HUES64 (cell line): Measurements from ENCODE around the gene NXPE4.
"Not testable (repeated sequence)": the region's sequence is repeated elsewhere in the genome, so short reads cannot be mapped to it uniquely, and the experiment has no call there.

ENCODE experiments used
- H3K27ac ChIP-seq: 2 replicates; pipeline ENCODE4 v1.7.0; 2013; ENCODE audit warnings: low read depth, low read length, inconsistent platforms
- H3K27me3 ChIP-seq: 2 replicates; pipeline ENCODE4 v1.6.1; 2013; ENCODE audit warnings: mild to moderate bottlenecking, low read length; ENCODE audit not compliant: insufficient read depth
- H3K36me3 ChIP-seq: 2 replicates; pipeline ENCODE4 v1.6.1; 2013; ENCODE audit warnings: mild to moderate bottlenecking, low read length; ENCODE audit not compliant: insufficient read depth
- H3K4me1 ChIP-seq: 2 replicates; pipeline ENCODE4 v1.6.1; 2013; ENCODE audit warnings: mild to moderate bottlenecking, low read length, moderate library complexity; ENCODE audit not compliant: insufficient read depth
- H3K4me3 ChIP-seq: 2 replicates; pipeline ENCODE4 v1.5.1; 2013; ENCODE audit warnings: mild to moderate bottlenecking, low read length, moderate library complexity
- H3K9ac ChIP-seq: 2 replicates; pipeline ENCODE4 v1.6.1; 2013; ENCODE audit warnings: mild to moderate bottlenecking, low read depth, low read length
- H3K9me3 ChIP-seq: 2 replicates; pipeline ENCODE4 v1.6.1; 2013; ENCODE audit warnings: low read depth, low read length; ENCODE audit not compliant: insufficient read depth
- WGBS: fragments of 150-250, 120-280 bp; methylation state at CpG from one replicate; pipeline ENCODE4 v1.1.7; 2013; ENCODE audit warnings: missing lambda C conversion rate; 5-methylcytosine and 5-hydroxymethylcytosine counted together

The NXPE4 gene

GRCh38 chr11:114608605-114609004 lies 13.0 kb upstream of the NXPE4 start:
- peaks cover 85% of the 10 kb centered on the region for H3K9me3 ChIP-seq
- WGBS = 92% methylated on average over 9 of the region's 9 CpGs
- H3K4me3 ChIP-seq, H3K9ac ChIP-seq, H3K4me1 ChIP-seq, H3K27me3 ChIP-seq, H3K36me3 ChIP-seq, H3K27ac ChIP-seq: not testable (repeated sequence)

- WGBS = 93% methylated on average over 11 of the region's 11 CpGs
- Histone ChIP-seq H3K4me1 (no peaks in the 10 kb centered on the region), H3K27me3 (no peaks in the 10 kb centered on the region), H3K9ac (no peak overlapping the region), H3K4me3 (no peak overlapping the region), H3K9me3 (peaks cover 86% of the 10 kb centered on the region), H3K36me3 (no peaks in the 10 kb centered on the region), H3K27ac (no peak overlapping the region)
These were observed 12.3 kb upstream of the NXPE4 start for GRCh38 chr11:114607753-114608459.

DNA sequence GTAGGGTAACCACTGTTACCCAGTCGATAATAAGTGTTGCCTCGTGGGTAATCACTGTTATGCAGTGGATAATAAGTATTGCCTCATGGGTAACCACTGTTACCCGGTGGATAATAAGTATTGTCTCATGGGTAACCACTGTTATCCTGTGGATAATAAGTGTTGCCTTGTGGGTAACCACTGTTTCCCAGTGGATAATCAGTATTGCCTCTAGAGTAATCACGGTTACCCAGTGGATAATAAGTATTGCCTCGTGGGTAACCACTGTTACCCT lies 11.2 kb upstream of the NXPE4 start:
- not testable (repeated sequence) for H3K27ac ChIP-seq, H3K36me3 ChIP-seq, H3K9ac ChIP-seq, H3K4me1 ChIP-seq, H3K27me3 ChIP-seq, H3K4me3 ChIP-seq
- WGBS = 93% methylated on average over 5 of the region's 5 CpGs
- H3K9me3 ChIP-seq = peaks cover 76% of the 10 kb centered on the region

- Histone ChIP-seq H3K27me3 (no peaks in the 10 kb centered on the region), H3K9me3 (peaks cover 70% of the 10 kb centered on the region), H3K9ac (no peak overlapping the region), H3K27ac (no peak overlapping the region), H3K36me3 (no peaks in the 10 kb centered on the region), H3K4me1 (no peaks in the 10 kb centered on the region), H3K4me3 (no peak overlapping the region)
- WGBS = 95% methylated on average over 9 of the region's 9 CpGs
These were observed 10.6 kb upstream of the NXPE4 start for GRCh38 chr11:114606003-114606801.

GRCh38 chr11:114605370-114605769 lies 9.8 kb upstream of the NXPE4 start:
- no peak overlapping the region for H3K4me3 ChIP-seq
- WGBS = 95% methylated on average over 10 of the region's 10 CpGs
- H3K27me3 ChIP-seq = no peaks in the 10 kb centered on the region
- no peak overlapping the region for H3K27ac ChIP-seq
- H3K9me3 ChIP-seq = peaks cover 69% of the 10 kb centered on the region
- no peaks in the 10 kb centered on the region for H3K4me1 ChIP-seq
- H3K9ac ChIP-seq = no peak overlapping the region
- H3K36me3 ChIP-seq = no peaks in the 10 kb centered on the region

DNA sequence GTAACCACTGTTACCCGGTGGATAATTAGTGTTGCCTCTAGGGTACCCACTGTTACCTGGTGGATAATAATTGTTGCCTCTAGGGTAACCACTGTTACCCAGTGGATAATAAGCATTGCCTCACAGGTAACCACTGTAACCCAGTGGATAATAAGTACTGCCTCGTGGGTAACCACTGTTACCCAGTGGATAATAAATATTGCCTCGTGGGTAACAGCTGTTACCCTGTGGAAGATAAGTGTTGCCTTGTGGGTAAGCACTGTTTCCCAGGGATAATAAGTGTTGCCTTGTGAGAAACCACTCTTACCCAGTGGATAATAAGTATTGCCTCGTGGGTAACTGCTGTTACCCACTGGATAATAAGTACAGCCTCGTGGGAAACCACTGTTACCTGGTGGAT lies 9.3 kb upstream of the NXPE4 start:
- H3K27ac ChIP-seq = no peak overlapping the region
- no peaks in the 10 kb centered on the region for H3K4me1 ChIP-seq
- H3K9me3 ChIP-seq = peaks cover 64% of the 10 kb centered on the region
- H3K4me3 ChIP-seq = no peak overlapping the region
- H3K27me3 ChIP-seq = no peaks in the 10 kb centered on the region
- H3K9ac ChIP-seq = no peak overlapping the region
- H3K36me3 ChIP-seq = no peaks in the 10 kb centered on the region
- WGBS = 90% methylated on average over 5 of the region's 5 CpGs

DNA sequence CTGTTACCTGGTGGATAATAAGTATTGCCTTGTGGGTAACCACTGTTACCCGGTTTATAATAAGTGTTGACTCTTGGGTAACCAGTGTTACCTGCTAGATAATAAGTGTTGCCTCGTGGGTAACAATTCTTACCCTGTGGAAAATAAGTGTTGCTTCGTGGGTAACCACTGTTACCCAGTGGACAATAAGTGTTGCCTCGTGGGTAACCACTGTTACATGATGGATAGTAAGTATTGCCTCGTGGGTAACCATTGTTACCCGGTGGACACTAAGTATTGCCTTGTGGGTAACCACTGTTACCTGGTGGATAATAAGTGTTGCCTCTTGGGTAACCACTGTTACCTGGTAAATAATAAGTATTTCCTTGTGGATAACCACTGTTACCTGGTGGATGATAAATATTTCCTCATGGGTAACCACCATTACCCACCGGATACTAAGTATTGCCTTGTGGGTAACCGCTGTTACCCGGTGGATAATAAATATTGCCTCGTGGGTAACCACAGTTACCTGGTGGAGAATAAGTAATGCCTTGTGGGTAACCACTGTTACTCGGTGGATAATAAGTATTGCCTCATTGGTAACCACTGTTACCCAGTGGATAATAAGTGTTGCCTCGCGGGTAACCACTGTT lies 8.7 kb upstream of the NXPE4 start:
- H3K27ac ChIP-seq = no peak overlapping the region
- no peaks in the 10 kb centered on the region for H3K27me3 ChIP-seq
- H3K36me3 ChIP-seq = no peaks in the 10 kb centered on the region
- 93% methylated on average over 13 of the region's 13 CpGs for WGBS
- H3K4me3 ChIP-seq = no peak overlapping the region
- peaks cover 58% of the 10 kb centered on the region for H3K9me3 ChIP-seq
- no peak overlapping the region for H3K9ac ChIP-seq
- H3K4me1 ChIP-seq = no peaks in the 10 kb centered on the region

DNA sequence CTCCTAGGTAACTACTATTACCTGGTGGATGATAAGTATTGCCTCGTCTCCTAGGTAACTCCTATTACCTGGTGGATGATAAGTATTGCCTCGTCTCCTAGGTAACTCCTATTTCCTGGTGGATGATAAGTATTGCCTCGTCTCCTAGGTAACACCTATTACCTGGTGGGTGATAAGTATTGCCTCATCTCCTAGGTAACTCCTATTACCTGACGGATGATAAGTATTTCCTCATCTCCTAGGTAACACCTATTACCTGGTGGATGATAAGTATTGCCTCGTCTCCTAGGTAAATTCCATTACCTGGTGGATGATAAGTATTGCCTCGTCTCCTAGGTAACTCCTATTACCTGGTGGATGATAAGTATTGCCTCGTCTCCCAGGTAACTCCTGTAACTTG lies 7.6 kb upstream of the NXPE4 start:
- 97% methylated on average over 5 of the region's 7 CpGs for WGBS
- not testable (repeated sequence) for H3K27ac ChIP-seq, H3K4me3 ChIP-seq

GRCh38 chr11:114598461-114598860 lies 2.9 kb upstream of the NXPE4 start:
- Histone ChIP-seq H3K4me3 (no peak overlapping the region), H3K9ac (no peak overlapping the region), H3K9me3 (peaks cover 7% of the 10 kb centered on the region), H3K4me1 (no peaks in the 10 kb centered on the region), H3K27me3 (no peaks in the 10 kb centered on the region), H3K27ac (no peak overlapping the region), H3K36me3 (no peaks in the 10 kb centered on the region)
- 85% methylated on average over 1 of the region's 1 CpG for WGBS

More for the DNA sequence above, 7.6 kb upstream of the NXPE4 start:
- H3K9me3 ChIP-seq = peaks cover 47% of the 10 kb centered on the region
- H3K9ac ChIP-seq, H3K4me1 ChIP-seq, H3K27me3 ChIP-seq, H3K36me3 ChIP-seq: not testable (repeated sequence)

DNA sequence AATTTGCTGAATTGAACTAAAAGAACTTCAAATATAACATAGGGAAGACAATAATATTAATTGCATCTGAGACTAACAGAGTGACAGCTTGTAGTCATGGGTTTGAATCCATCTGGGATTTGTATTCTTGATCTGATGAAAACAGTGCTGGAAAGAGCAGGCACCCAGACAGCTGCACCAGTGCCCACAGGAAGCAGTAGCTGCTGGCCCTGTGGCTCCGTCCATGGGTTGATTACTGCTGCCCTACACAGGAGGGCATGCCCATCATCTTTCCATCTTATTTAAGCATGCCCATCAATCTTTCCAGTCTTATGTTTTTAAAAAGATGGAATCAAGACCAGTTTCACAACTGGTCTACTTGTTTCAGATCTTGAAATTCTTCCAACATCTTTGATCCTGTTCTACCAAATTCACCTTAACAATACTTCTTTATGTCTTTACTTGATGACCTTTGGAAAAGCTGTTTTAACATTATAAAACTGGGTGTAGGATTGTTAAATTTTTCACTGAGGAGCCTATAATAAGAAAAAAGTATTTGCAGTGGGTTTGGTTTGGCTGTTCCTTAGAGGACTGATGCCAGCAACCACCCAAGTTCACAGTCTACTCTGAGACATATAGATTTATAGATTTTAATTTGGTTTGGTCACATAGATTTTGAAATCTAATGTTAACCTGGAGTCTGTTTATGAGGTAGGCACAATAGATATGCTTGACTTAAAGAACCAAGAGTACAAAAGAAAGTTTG lies 761 bp upstream of the NXPE4 start:
- Histone ChIP-seq H3K27ac (no peak overlapping the region), H3K36me3 (no peaks in the 10 kb centered on the region), H3K9me3 (no peaks in the 10 kb centered on the region), H3K4me3 (no peak overlapping the region), H3K4me1 (no peaks in the 10 kb centered on the region), H3K27me3 (no peaks in the 10 kb centered on the region), H3K9ac (no peak overlapping the region)
- WGBS = 89% methylated on average over 1 of the region's 1 CpG

DNA sequence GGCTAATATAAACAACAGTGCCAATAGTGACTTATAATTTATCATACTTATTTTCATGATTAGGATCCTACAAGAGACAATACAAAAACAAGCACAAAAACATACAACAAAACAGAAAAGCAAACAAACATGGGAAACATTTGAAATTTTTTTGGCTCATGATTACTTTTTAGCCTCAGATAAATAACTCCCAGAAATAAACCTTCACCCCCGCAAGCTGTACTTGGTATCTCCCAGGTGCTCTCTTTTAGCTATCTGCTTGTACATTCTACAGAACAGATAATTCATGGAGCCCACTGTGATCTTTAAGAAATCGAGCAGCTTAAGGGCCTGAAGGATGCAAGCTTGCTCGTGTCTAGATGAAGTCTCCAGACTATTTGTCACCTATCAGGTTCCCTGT lies 883 bp downstream of the NXPE4 start:
- Histone ChIP-seq H3K27ac (no peak overlapping the region), H3K9ac (no peak overlapping the region), H3K4me1 (no peaks in the 10 kb centered on the region), H3K36me3 (no peaks in the 10 kb centered on the region), H3K4me3 (no peak overlapping the region), H3K9me3 (no peaks in the 10 kb centered on the region), H3K27me3 (no peaks in the 10 kb centered on the region)
- 92% methylated on average over 3 of the region's 3 CpGs for WGBS
